Sciatic nerve (tissue), 2 donors: ENCODE measurements around the gene ADARB2. TPM values are rescaled to one million over a fixed set of nuclear protein-coding genes. Genes with fewer than 3 reads are reported as not detected.
"Not testable (repeated sequence)": the region's sequence is repeated elsewhere in the genome, so short reads cannot be mapped to it uniquely, and the experiment has no call there.

Experiments used
- ATAC-seq: fragments of 200-7000 bp; cut with Tn5 transposase; one replicate; pipeline ENCODE4 v1.9.1; 2020; ENCODE audit warnings: mild to moderate bottlenecking, moderate library complexity
- DNase-seq: peaks from one replicate; pipeline ENCODE4 v3.0.0-alpha.2; 2020; ENCODE audit warnings: low spot score
- intact Hi-C: fragments of 100-400 bp; cut with DNase I; formaldehyde crosslinking; loops from one replicate; pipeline ENCODE4 v1.14.2; 2022
- total RNA-seq: library from RNA; stranded (reverse); fragmentation: NEBNext Ultra II Directional; extraction: Animal tissue kit (Norgen Biotek cat#: 25700); gene quantifications from one replicate; pipeline ENCODE4 v1.2.1, GENCODE V29; 2021
- donor health status: DM: no; HTN: no; CAD: no.
- donor health status: DM: no; HTN: no; CAD: no.

ADARB2 gene
- total RNA-seq, 1 donor from 2014 or later = 1.9 TPM

- no peak for DNase-seq
- intact Hi-C loops = no loop called here
- no peak for ATAC-seq
Observed at GRCh38 chr10:1366811-1367425, 370.4 kb downstream of the ADARB2 start.

- DNase-seq (no peak), ATAC-seq (no peak)
- intact Hi-C loops = no loop called here
Observed at GRCh38 chr10:1366322-1366691, 371.0 kb downstream of the ADARB2 start.

- ATAC-seq (no peak), DNase-seq (no peak)
- intact Hi-C loops = no loop called here
Observed at GRCh38 chr10:1365540-1366321, 371.6 kb downstream of the ADARB2 start.

- ATAC-seq = no peak
- intact Hi-C loops = no loop called here
- no peak for DNase-seq
Observed at GRCh38 chr10:1364151-1364910, 373.0 kb downstream of the ADARB2 start.

GRCh38 chr10:1363446-1364121, 373.7 kb downstream of the ADARB2 start:
- DNase-seq = no peak

GRCh38 chr10:1362589-1363445, 374.5 kb downstream of the ADARB2 start:
- intact Hi-C loops = no loop called here
- ATAC-seq (no peak), DNase-seq (no peak)

More at GRCh38 chr10:1363446-1364121, 373.7 kb downstream of the ADARB2 start:
- no peak for ATAC-seq
- intact Hi-C loops = no loop called here

- DNase-seq = no peak
- intact Hi-C loops = no loop called here
Observed at GRCh38 chr10:1361411-1362105, 375.8 kb downstream of the ADARB2 start.

GRCh38 chr10:1360558-1361164, 376.7 kb downstream of the ADARB2 start:
- peak; percentile 77 for ATAC-seq
- DNase-seq = no peak

More at GRCh38 chr10:1361411-1362105, 375.8 kb downstream of the ADARB2 start:
- no peak for ATAC-seq

GRCh38 chr10:1360011-1360557, 377.2 kb downstream of the ADARB2 start:
- intact Hi-C loops = no loop called here
- no peak for DNase-seq
- peak; percentile 26 for ATAC-seq

More at GRCh38 chr10:1360558-1361164, 376.7 kb downstream of the ADARB2 start:
- intact Hi-C loops = no loop called here

GRCh38 chr10:1359626-1359955, 377.7 kb downstream of the ADARB2 start:
- intact Hi-C loops = no loop called here
- ATAC-seq (no peak), DNase-seq (no peak)

GRCh38 chr10:1358860-1359625, 378.3 kb downstream of the ADARB2 start:
- ATAC-seq (no peak), DNase-seq (no peak)
- intact Hi-C loops = no loop called here

GRCh38 chr10:1358147-1358546, 379.2 kb downstream of the ADARB2 start:
- intact Hi-C loops = no loop called here
- no peak for ATAC-seq
- DNase-seq = no peak

GRCh38 chr10:1356349-1356748, 381.0 kb downstream of the ADARB2 start:
- intact Hi-C loops = no loop called here
- no peak for DNase-seq
- ATAC-seq = no peak

GRCh38 chr10:1354809-1355710, 382.3 kb downstream of the ADARB2 start:
- DNase-seq = no peak
- no peak for ATAC-seq
- intact Hi-C loops = no loop called here

- DNase-seq, intact Hi-C loops, ATAC-seq: not testable (repeated sequence)
Observed at GRCh38 chr10:1352296-1352695, 385.0 kb downstream of the ADARB2 start.

GRCh38 chr10:1348773-1349050, 388.6 kb downstream of the ADARB2 start:
- ATAC-seq = no peak
- no peak for DNase-seq
- intact Hi-C loops = no loop called here
